ENCODE data around the gene CLIP3. TPM values are rescaled to one million over a fixed set of nuclear protein-coding genes. Genes with fewer than 3 reads are reported as not detected.

The CLIP3 gene
- polyA plus RNA-seq, 1 donor (not counting 4 experiments of a cell fraction or from before 2014, with no cell fraction given) = 0.38 TPM

GRCh38 chr19:35988824-35989223 lies 43.8 kb downstream of the CLIP3 start:
- Histone ChIP-seq H3K27me3 (ENCODE audit: control insufficient read depth, extremely low read depth, insufficient read depth, low read length) (peaks cover 8% of the 10 kb centered on the region), H3K4me2 (ENCODE audit: control insufficient read depth, extremely low read depth, insufficient read depth, low read depth, low read length) (no peak overlapping the region), H2AFZ (ENCODE audit: control insufficient read depth, low read length) (no peak overlapping the region), H3K4me1 (ENCODE audit: control insufficient read depth, extremely low read depth, insufficient read depth, low read length) (peaks cover 5% of the 10 kb centered on the region), H4K20me1 (ENCODE audit: control insufficient read depth, extremely low read depth, insufficient read depth, low read length) (no peaks in the 10 kb centered on the region), H3K9me3 (ENCODE audit: control insufficient read depth, low read depth, low read length) (no peaks in the 10 kb centered on the region), H3K79me2 (ENCODE audit: control insufficient read depth, insufficient read depth, low read length) (no peaks in the 10 kb centered on the region), H3K27ac (ENCODE audit: control insufficient read depth, insufficient read depth, low read length) (no peak overlapping the region), H3K4me3 (ENCODE audit: control insufficient read depth in 2 of 3, extremely low read depth in 1 of 3, insufficient read depth in 2 of 3, low read depth in 1 of 3, low read length in 3 of 3) (no peak overlapping the region), H3K9ac (ENCODE audit: control insufficient read depth, extremely low read depth, insufficient read depth, low read length) (no peak overlapping the region), H3K36me3 (ENCODE audit: control insufficient read depth in 2 of 2, extremely low read depth in 1 of 2, insufficient read depth in 2 of 2, low read length in 2 of 2) (no peaks in the 10 kb centered on the region), H3K9me1 (ENCODE audit: control insufficient read depth, extremely low read depth, insufficient read depth, low read length) (no peaks in the 10 kb centered on the region)
- DNase-seq (ENCODE audit: low read depth, low spot score) = no peak
- dilution Hi-C loops (cut with MboI; ENCODE audit: extremely low pct_ligation_motif_present, low sequenced_read_pairs) = no loop called here
- TF ChIP-seq EZH2 (IDR thresholded peaks at IDR 0.05; ENCODE audit: low read length) = no peak
- TF ChIP-seq CTCF (optimal IDR thresholded peaks at IDR 0.05 in 1 of 3, IDR thresholded peaks at IDR 0.05 in 1 of 3, conservative IDR thresholded peaks at IDR 0.05 in 1 of 3; ENCODE audit: extremely low read depth in 1 of 3, insufficient read depth in 2 of 3, low read length in 3 of 3) = no peak
- FAIRE-seq = no peak

GRCh38 chr19:35987571-35987896 lies 45.1 kb downstream of the CLIP3 start:
- Histone ChIP-seq H3K9ac (ENCODE audit: control insufficient read depth, extremely low read depth, insufficient read depth, low read length) (no peak overlapping the region), H3K9me1 (ENCODE audit: control insufficient read depth, extremely low read depth, insufficient read depth, low read length) (no peaks in the 10 kb centered on the region), H4K20me1 (ENCODE audit: control insufficient read depth, extremely low read depth, insufficient read depth, low read length) (no peaks in the 10 kb centered on the region), H3K4me1 (ENCODE audit: control insufficient read depth, extremely low read depth, insufficient read depth, low read length) (no peaks in the 10 kb centered on the region), H3K36me3 (ENCODE audit: control insufficient read depth in 2 of 2, extremely low read depth in 1 of 2, insufficient read depth in 2 of 2, low read length in 2 of 2) (no peaks in the 10 kb centered on the region), H2AFZ (ENCODE audit: control insufficient read depth, low read length) (no peak overlapping the region), H3K9me3 (ENCODE audit: control insufficient read depth, low read depth, low read length) (no peaks in the 10 kb centered on the region), H3K27ac (ENCODE audit: control insufficient read depth, insufficient read depth, low read length) (no peak overlapping the region), H3K4me3 (ENCODE audit: control insufficient read depth in 2 of 3, extremely low read depth in 1 of 3, insufficient read depth in 2 of 3, low read depth in 1 of 3, low read length in 3 of 3) (no peak overlapping the region), H3K27me3 (ENCODE audit: control insufficient read depth, extremely low read depth, insufficient read depth, low read length) (peaks cover 8% of the 10 kb centered on the region), H3K4me2 (ENCODE audit: control insufficient read depth, extremely low read depth, insufficient read depth, low read depth, low read length) (no peak overlapping the region), H3K79me2 (ENCODE audit: control insufficient read depth, insufficient read depth, low read length) (no peaks in the 10 kb centered on the region)
- no peak for FAIRE-seq
- no peak for DNase-seq (ENCODE audit: low read depth, low spot score)
- dilution Hi-C loops (cut with MboI; ENCODE audit: extremely low pct_ligation_motif_present, low sequenced_read_pairs) = no loop called here
- peak in 1 of 3 experiments; percentile 18 for TF ChIP-seq CTCF (optimal IDR thresholded peaks at IDR 0.05 in 1 of 3, IDR thresholded peaks at IDR 0.05 in 1 of 3, conservative IDR thresholded peaks at IDR 0.05 in 1 of 3; ENCODE audit: extremely low read depth in 1 of 3, insufficient read depth in 2 of 3, low read length in 3 of 3)
- TF ChIP-seq EZH2 (IDR thresholded peaks at IDR 0.05; ENCODE audit: low read length) = no peak

Data from keratinocyte (primary cell).